ENCODE results near the gene CHD9.

CHD9 gene

GRCh38 chr16:53084141-53084541, 29.4 kb downstream of the CHD9 start:
- DNase-seq (ENCODE audit: low read depth in 1 of 2, low spot score in 1 of 2): peak in 1 of 2 experiments; percentile 48
- in situ Hi-C loops (cut with HindIII; ENCODE audit: low pct_unique_long_range_greater_than_20kb, low sequenced_read_pairs): no loop called here
- no peak for TF ChIP-seq JUND (IDR thresholded peaks at IDR 0.05; ENCODE audit: low read depth)

GRCh38 chr16:53084746-53085334, 30.0 kb downstream of the CHD9 start:
- TF ChIP-seq JUND (IDR thresholded peaks at IDR 0.05; ENCODE audit: low read depth): no peak
- no peak for DNase-seq (ENCODE audit: low read depth in 1 of 2, low spot score in 1 of 2)
- in situ Hi-C loops (cut with HindIII; ENCODE audit: low pct_unique_long_range_greater_than_20kb, low sequenced_read_pairs): no loop called here

- DNase-seq (ENCODE audit: low read depth in 1 of 2, low spot score in 1 of 2): no peak
- no peak for TF ChIP-seq JUND (IDR thresholded peaks at IDR 0.05; ENCODE audit: low read depth)
- in situ Hi-C loops (cut with HindIII; ENCODE audit: low pct_unique_long_range_greater_than_20kb, low sequenced_read_pairs): no loop called here
Measured at GRCh38 chr16:53085369-53085843, 30.6 kb downstream of the CHD9 start.

- in situ Hi-C loops (cut with HindIII; ENCODE audit: low pct_unique_long_range_greater_than_20kb, low sequenced_read_pairs): no loop called here
- no peak for TF ChIP-seq JUND (IDR thresholded peaks at IDR 0.05; ENCODE audit: low read depth)
- no peak for DNase-seq (ENCODE audit: low read depth in 1 of 2, low spot score in 1 of 2)
Measured at GRCh38 chr16:53085931-53086421, 31.2 kb downstream of the CHD9 start.

- in situ Hi-C loops (cut with HindIII; ENCODE audit: low pct_unique_long_range_greater_than_20kb, low sequenced_read_pairs): no loop called here
- no peak for TF ChIP-seq JUND (IDR thresholded peaks at IDR 0.05; ENCODE audit: low read depth)
- DNase-seq (ENCODE audit: low read depth in 1 of 2, low spot score in 1 of 2): no peak
Measured at GRCh38 chr16:53087101-53087500, 32.3 kb downstream of the CHD9 start.

- no peak for TF ChIP-seq JUND (IDR thresholded peaks at IDR 0.05; ENCODE audit: low read depth)
- in situ Hi-C loops (cut with HindIII; ENCODE audit: low pct_unique_long_range_greater_than_20kb, low sequenced_read_pairs): no loop called here
- DNase-seq (ENCODE audit: low read depth in 1 of 2, low spot score in 1 of 2): no peak
Measured at GRCh38 chr16:53089434-53090285, 34.9 kb downstream of the CHD9 start.

- no peak for DNase-seq (ENCODE audit: low read depth in 1 of 2, low spot score in 1 of 2)
- no peak for TF ChIP-seq JUND (IDR thresholded peaks at IDR 0.05; ENCODE audit: low read depth)
- in situ Hi-C loops (cut with HindIII; ENCODE audit: low pct_unique_long_range_greater_than_20kb, low sequenced_read_pairs): no loop called here
Measured at GRCh38 chr16:53090286-53090590, 35.4 kb downstream of the CHD9 start.

- DNase-seq (ENCODE audit: low read depth in 1 of 2, low spot score in 1 of 2): no peak
- no peak for TF ChIP-seq JUND (IDR thresholded peaks at IDR 0.05; ENCODE audit: low read depth)
- in situ Hi-C loops (cut with HindIII; ENCODE audit: low pct_unique_long_range_greater_than_20kb, low sequenced_read_pairs): no loop called here
Measured at GRCh38 chr16:53090591-53091411, 36.0 kb downstream of the CHD9 start.

- DNase-seq (ENCODE audit: low read depth in 1 of 2, low spot score in 1 of 2): no peak
- TF ChIP-seq JUND (IDR thresholded peaks at IDR 0.05; ENCODE audit: low read depth): no peak
- in situ Hi-C loops (cut with HindIII; ENCODE audit: low pct_unique_long_range_greater_than_20kb, low sequenced_read_pairs): no loop called here
Measured at GRCh38 chr16:53091466-53092211, 36.8 kb downstream of the CHD9 start.

- in situ Hi-C loops (cut with HindIII; ENCODE audit: low pct_unique_long_range_greater_than_20kb, low sequenced_read_pairs): no loop called here
- no peak for TF ChIP-seq JUND (IDR thresholded peaks at IDR 0.05; ENCODE audit: low read depth)
Measured at GRCh38 chr16:53092284-53092683, 37.5 kb downstream of the CHD9 start.

GRCh38 chr16:53093162-53093744, 38.5 kb downstream of the CHD9 start:
- no peak for DNase-seq (ENCODE audit: low read depth in 1 of 2, low spot score in 1 of 2)
- in situ Hi-C loops (cut with HindIII; ENCODE audit: low pct_unique_long_range_greater_than_20kb, low sequenced_read_pairs): no loop called here
- no peak for TF ChIP-seq JUND (IDR thresholded peaks at IDR 0.05; ENCODE audit: low read depth)

More at GRCh38 chr16:53092284-53092683, 37.5 kb downstream of the CHD9 start:
- no peak for DNase-seq (ENCODE audit: low read depth in 1 of 2, low spot score in 1 of 2)
